ENCODE measurements around the gene CNKSR1.

Gene CNKSR1

GRCh38 chr1:26164861-26165842, 12.1 kb upstream of the CNKSR1 start:
- H3K4me3 ChIP-seq (ENCODE audit: low read depth, low read length) = no peak overlapping the region
- peak; percentile 23 for DNase-seq (ENCODE audit: low read depth)
- no peak for TF ChIP-seq CTCF (conservative IDR thresholded peaks at IDR 0.05; ENCODE audit: low read depth, low read length)

- DNase-seq (ENCODE audit: low read depth) = no peak
- no peak overlapping the region for H3K4me3 ChIP-seq (ENCODE audit: low read depth, low read length)
- no peak for TF ChIP-seq CTCF (conservative IDR thresholded peaks at IDR 0.05; ENCODE audit: low read depth, low read length)
Observed at GRCh38 chr1:26166719-26167281, 10.5 kb upstream of the CNKSR1 start.

GRCh38 chr1:26168410-26169197, 8.7 kb upstream of the CNKSR1 start, which contains the start of gene C1orf232:
TSS of gene C1orf232 (minus strand) at chr1:26168963. CDS start at chr1:26168499, 464 bp downstream.
- peak within 1 kb of the TSS; percentile 91 for H3K4me3 ChIP-seq (ENCODE audit: low read depth, low read length)
- TF ChIP-seq CTCF (conservative IDR thresholded peaks at IDR 0.05; ENCODE audit: low read depth, low read length) = no peak
- DNase-seq (ENCODE audit: low read depth) = no peak

- no peak overlapping the region for H3K4me3 ChIP-seq (ENCODE audit: low read depth, low read length)
- TF ChIP-seq CTCF (conservative IDR thresholded peaks at IDR 0.05; ENCODE audit: low read depth, low read length) = no peak
Observed at GRCh38 chr1:26169198-26169554, 8.1 kb upstream of the CNKSR1 start.

GRCh38 chr1:26169669-26170471, 7.4 kb upstream of the CNKSR1 start, which contains the start of gene ZNF593:
TSS of gene ZNF593 (plus strand) at chr1:26169908. CDS start at chr1:26169984, 76 bp downstream.
- peak; percentile 90 for DNase-seq (ENCODE audit: low read depth)
- H3K4me3 ChIP-seq (ENCODE audit: low read depth, low read length) = peak within 1 kb of the TSS; percentile 91
- TF ChIP-seq CTCF (conservative IDR thresholded peaks at IDR 0.05; ENCODE audit: low read depth, low read length) = peak; percentile 77

More at GRCh38 chr1:26169198-26169554, 8.1 kb upstream of the CNKSR1 start:
- no peak for DNase-seq (ENCODE audit: low read depth)

GRCh38 chr1:26170472-26170821, 6.8 kb upstream of the CNKSR1 start:
- H3K4me3 ChIP-seq (ENCODE audit: low read depth, low read length) = peak overlapping the region; percentile 91
- no peak for TF ChIP-seq CTCF (conservative IDR thresholded peaks at IDR 0.05; ENCODE audit: low read depth, low read length)
- DNase-seq (ENCODE audit: low read depth) = no peak
